ENCODE measurements around the gene RYR2. TPM values are rescaled to one million over a fixed set of nuclear protein-coding genes. Genes with fewer than 3 reads are reported as not detected.
"Not testable (repeated sequence)": the region's sequence is repeated elsewhere in the genome, so short reads cannot be mapped to it uniquely, and the experiment has no call there.

RYR2 gene
- polyA plus RNA-seq, 1 donor: 3.1 TPM

DNA sequence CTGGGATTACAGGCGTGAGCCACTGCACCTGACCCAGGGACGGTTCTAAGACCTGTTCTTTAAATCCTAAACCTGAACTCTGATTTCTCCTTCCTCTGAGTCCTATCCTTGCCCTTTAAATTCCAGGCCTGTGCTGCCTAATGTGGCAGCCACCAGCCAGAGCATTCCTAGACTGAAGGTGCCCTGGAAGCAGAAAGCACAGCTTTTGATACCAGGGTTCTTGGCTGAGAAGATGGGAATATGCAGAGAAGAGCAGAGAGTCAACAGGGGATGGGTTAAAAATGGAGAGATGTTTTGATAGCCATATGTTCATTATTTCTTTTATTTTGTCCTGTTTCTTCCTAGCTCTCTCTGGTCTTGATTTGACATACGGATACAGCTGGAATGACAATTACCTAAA is 49.7 kb downstream of the RYR2 start:
- no peak for DNase-seq

GRCh38 chr1:237093691-237094090 is 51.7 kb downstream of the RYR2 start:
- DNase-seq: no peak

GRCh38 chr1:237098541-237098940 is 56.6 kb downstream of the RYR2 start:
- no peak for DNase-seq

DNA sequence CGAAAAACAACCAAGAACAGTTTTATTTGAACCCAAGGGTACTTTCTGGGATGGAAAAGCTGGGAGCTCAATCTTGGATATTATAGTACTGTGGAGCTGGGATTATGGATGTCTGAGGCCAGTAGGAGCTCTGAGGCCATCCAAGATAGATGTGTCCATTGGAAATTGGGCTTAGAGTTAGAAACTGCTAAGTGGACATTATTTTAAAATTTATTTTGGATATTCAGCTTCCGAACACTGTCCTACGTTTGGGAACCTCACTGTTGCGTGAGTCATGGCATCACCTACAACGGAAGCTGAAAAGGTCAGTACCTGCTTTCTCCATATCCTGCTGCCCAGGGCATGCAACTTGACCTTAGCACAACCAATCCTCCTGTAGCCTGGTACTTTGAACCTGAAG is 61.0 kb downstream of the RYR2 start:
- DNase-seq: no peak

GRCh38 chr1:237104096-237104495 is 62.1 kb downstream of the RYR2 start:
- no peak for DNase-seq

DNA sequence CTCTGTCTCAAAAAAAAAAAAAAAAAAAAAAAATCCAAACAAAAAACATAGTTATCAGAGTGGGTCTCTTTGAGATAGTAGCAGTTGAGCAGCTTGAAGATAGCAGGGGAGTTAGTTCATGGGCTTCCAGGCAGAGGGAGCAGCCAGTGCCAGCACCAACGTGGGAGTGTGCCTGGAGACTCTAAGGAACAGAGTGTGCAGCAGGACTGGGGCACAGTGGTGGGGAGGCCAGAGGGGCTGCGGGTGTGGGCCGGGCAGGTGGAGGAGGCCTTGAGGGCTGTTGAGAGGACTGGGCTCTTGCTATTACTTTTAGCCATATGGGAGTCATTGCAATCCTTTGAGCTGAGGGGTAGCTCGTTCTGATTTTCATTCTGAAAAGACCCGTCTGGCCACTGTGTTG is 63.8 kb downstream of the RYR2 start:
- no peak for DNase-seq

DNA sequence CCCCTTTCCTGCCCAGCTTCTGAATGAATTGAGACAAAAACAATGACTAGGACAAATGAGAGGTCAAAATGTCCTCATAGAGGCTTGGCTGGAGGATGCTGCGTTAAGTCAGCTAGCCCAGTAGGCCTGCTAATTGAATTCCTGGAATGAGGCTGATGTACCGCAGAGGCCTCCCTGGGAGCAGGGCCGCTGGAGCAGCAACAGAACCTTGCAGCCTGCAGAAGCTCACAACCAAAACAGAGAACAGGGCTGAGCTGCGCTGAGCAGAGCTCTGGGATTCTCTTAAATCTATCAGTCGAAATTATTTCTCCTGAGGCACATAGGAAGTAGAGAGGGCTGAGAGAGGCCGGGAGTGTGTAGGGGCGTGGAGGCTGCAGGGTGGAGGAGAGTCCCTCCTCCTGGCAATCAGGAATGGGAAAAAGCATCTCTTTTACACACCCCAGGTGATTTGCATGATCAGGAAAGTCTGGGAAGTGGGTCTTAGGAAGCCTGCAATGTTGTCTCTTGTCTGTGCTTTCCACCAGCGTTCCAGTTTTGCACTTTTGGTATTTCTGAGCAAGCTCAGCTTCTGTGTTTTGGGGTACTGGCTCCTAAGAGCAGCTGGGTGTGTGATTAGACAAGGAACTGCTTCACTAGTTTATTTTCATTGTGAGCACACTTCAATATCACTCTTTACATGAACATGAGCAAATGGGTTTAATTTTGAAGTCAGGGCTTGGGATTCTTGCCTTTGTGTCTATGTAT is 66.5 kb downstream of the RYR2 start:
- no peak for DNase-seq

- DNase-seq: no peak
Observed at GRCh38 chr1:237111807-237112206, 69.8 kb downstream of the RYR2 start.

DNA sequence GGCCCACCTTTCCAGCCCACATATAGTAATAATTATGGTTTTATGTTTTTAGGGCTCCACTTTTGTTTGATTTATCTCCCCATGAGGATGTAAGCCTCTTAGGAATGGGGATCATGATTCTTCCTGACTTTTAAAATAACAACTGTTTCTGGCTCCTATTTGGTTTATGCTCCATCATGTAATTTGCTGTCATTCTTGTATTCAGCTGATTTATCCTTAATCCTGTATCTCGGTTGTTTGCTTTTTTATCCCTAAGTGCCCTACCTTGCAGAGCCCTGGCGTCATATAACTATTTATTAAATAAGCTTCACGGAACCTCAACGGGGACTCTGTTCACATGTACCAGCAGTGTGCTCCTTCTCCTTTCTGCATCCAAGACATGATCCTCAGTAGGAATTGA is 70.7 kb downstream of the RYR2 start:
- DNase-seq: no peak

DNA sequence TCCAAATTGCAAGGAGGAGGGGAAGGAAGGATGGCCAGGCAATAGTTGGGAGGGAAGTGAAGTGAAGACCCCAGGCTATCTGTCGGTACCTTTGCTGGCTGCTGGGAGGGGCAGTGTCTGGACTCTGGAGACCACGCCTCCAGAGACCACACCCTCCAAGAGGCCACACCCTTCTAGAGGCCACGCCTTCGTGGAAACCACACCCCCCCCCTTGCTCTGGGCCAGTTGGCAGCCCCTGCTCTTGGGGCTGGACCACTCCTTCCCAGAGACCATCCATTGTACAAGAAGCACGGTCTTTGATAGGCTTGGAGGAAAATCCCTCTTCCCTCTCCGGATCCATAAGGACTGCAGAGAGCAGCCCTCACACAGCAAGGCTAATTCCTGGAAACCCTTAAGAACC is 73.1 kb downstream of the RYR2 start:
- no peak for DNase-seq

- DNase-seq: no peak
Observed at GRCh38 chr1:237119091-237119490, 77.1 kb downstream of the RYR2 start.

DNA sequence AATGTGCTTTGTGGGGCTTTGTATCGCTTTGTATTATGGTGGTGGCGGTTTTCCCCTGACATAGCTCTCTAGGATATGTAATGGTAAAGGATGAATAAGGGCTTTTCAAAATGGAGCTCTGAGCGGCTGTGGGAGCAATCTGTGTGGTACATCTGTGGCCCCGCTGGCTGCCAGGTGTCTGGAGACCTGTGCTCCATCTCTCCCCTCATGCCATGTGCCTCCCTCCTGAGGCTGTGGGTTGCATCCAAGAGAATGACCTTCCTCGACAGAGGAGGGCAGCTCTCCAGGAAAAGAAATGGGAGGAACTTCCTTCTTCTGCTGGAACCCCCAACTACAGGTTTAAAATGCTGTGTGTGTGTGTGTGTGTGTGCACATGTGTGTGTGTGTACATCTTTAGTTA is 78.7 kb downstream of the RYR2 start:
- no peak for DNase-seq

DNA sequence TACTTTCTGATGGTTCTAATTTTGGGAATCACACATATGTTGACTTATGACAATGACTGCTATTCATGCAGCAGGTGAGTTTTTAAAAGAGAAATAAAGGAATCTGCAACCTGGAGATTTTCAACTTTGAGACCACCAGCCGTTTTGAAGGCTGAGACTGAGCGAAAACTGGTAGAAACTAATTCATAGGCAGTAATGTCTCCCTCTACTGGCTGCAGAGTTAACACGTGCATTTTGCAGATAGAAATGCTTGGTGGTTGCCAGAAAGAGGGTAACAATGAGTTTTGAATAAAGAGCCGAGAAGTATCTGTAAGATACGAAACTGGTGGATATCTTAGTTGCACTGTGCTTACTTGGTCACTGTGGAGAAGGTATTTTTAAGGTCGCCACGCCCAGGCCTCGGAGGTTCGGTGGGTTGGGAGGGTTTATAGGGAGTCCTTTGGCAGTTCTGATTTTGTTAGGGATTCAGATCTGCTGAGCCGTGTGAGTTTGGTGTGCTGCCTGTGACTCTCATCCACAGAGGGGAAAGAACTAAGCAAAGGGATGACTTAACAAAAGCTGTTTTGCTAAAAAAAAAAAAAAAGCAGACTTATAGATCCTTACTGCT is 83.0 kb downstream of the RYR2 start:
- DNase-seq: no peak

GRCh38 chr1:237126180-237126579 is 84.2 kb downstream of the RYR2 start:
- no peak for DNase-seq

GRCh38 chr1:237127301-237127700 is 85.3 kb downstream of the RYR2 start:
- DNase-seq: not testable (repeated sequence)

DNA sequence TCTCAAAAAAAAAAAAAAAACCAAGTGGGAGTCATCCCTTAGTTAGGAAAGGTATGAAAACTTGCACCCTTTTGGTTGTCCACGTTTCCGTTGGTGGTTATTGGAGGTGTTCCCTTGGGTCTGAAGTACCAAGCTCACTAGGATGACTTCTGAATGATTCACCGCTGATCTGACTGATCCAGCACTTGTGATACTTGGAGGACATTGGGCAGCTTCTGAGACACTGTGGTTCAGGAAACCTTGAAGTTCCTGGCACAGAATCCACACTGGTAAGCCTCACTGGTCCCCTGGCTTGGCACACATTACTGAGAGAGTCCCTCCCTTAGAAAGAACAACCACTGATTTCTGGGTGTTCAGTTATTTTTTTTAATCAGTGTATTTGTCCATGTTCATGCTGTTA is 91.9 kb downstream of the RYR2 start:
- DNase-seq: no peak

- no peak for DNase-seq
Observed at GRCh38 chr1:237134929-237135328, 92.9 kb downstream of the RYR2 start.

GRCh38 chr1:237138551-237138950 is 96.6 kb downstream of the RYR2 start:
- DNase-seq: no peak

DNA sequence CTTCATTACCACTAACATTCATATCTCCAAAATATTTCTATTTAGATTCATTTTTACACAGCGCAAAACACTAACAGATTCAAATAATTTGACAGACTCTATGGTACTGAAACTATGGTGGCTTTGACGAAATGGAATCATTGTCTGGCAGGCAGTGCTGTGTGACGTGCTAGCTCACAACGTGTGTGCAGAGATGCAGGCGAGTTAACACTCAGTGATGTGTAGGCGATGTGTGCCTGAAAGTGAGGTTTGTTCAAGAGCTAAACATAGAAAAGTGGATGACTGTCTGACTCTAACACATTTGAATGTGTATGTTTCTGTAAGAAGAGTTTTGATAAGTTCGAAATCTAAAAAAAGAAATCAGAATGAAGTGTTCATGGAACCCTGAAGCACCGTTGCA is 97.7 kb downstream of the RYR2 start:
- no peak for DNase-seq

GRCh38 chr1:237140986-237141385 is 99.0 kb downstream of the RYR2 start:
- no peak for DNase-seq

DNA sequence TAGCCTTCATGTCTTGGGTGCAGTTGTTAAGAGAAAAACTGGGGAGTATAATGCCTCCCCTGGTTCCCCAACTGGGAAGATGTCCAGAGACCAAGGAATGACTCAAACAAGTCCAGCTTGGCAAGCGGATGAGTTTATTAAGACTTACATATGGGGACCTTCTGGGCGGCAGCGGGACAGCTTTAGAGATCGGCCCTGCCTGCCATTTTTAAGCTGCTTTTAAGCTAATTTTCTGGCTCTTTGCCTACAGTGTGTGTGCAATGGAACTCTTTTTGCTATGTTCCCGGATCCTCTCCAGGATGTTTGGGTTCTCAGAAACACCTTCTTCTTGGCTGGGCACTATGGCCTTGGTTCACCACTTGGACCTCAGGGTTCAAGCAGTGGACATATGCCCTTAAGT is 99.5 kb downstream of the RYR2 start:
- no peak for DNase-seq

DNA sequence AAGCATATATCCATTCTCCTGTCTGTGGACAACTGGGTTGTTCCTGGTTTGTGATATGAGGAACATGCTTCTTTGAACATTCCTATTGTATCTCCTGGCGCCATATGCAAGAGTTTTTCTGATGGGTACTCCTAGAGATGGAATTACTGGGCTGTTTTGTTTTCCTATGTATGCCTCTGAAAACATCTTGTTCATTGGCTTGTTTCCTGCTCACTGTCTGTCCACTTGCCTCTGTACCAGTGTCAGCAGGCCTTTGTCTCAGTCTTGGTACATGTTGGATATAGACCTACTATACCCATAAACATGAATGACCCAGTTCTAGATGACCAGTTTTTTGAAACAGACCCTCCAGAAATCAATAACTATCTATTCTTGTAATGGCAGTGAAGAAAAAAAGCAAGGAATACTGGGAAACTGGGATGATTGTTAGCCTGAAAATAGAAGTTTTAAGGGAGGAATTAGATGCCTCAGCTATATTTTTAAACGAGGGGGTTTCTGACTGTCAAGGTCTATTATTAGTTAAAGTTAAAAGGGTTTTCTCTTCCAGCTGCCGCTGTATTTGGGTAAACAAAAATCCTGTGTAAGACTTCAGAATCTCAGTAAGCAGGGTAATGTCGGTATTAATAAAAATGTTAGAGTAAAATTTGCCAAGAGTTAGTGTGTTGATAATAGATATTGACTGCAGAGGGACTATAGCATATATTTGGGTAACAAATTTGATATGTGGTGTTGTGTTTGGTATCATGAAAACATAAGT is 103.6 kb downstream of the RYR2 start:
- DNase-seq: no peak

DNA sequence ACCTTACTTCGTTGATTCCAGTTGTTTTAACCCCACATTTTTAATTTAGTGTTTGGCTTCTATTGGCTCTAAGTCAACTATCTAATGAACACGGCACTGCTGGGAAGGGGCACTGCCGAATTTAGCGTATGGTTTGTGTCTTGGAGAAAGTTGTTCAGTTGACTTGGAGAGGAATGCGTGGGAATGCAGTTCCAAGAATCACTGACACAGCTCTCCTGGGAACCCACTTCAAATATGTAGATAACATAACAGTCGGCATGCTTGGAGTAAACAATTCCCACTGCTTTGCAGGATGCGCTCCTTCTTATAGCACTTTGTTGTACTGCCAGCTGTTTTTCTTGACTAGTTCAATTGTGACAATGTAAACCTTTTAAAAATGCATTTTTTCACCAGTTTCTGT is 104.3 kb downstream of the RYR2 start:
- DNase-seq: no peak

DNA sequence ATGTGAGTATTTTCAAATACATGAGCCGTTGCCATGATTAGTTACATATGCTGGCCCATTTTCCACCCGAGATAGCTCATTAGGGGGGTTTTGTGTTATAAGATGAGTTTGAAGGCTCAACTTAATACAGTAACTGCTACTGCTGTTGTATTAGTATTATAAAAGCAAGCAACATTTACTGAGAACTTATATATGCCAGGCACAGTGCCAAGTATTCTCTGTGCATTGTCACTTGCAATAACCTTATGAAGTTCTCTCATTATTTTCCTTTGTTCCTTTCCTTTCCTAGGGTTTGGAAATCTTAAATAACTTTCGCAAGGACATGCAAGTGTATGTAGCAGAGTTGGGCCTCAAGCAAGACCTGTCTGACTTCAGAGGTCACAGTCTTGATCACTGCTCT is 107.9 kb downstream of the RYR2 start:
- DNase-seq: no peak
